H1 (cell line): ENCODE measurements around the gene NDUFV1. TPM values are rescaled to one million over a fixed set of nuclear protein-coding genes. Genes with fewer than 3 reads are reported as not detected.
A peak's percentile ranks its signal among the peaks of the same experiment; 100 is the strongest.

Experiments
- CTCF ChIA-PET: fragments of 300-600 bp; sonication (Branson Sonifier 250); formaldehyde crosslinking; loops from one replicate; lab custom pipeline; 2021; ENCODE audit not compliant: partially characterized antibody; lab: Charles Lee
- POLR2A ChIA-PET: fragments of 300-600 bp; sonication (Branson Sonifier 250); formaldehyde crosslinking; loops from one replicate; lab custom pipeline; 2021; ENCODE audit warnings: inconsistent platforms; ENCODE audit not compliant: partially characterized antibody; lab: Charles Lee
- DNase-seq, 2 experiments: peaks; one replicate each; pipeline versions ENCODE4 v3.0.0 to v3.0.0-alpha.2; 2010 to 2022; ENCODE audit warnings: low spot score in 2 of 2, low read depth in 1 of 2, mixed read lengths in 1 of 2
- FAIRE-seq: peaks from 2 replicates; lab custom pipeline; 2011; peaks lifted over from hg19 to GRCh38; lab: Jason Lieb, UNC
- H2AFZ ChIP-seq: 2 replicates; pipeline ENCODE4 v1.8.1; 2012; ENCODE audit warnings: low read length, inconsistent platforms
- H2AK5ac ChIP-seq: 2 replicates; pipeline ENCODE4 v1.6.1; 2013; ENCODE audit warnings: low read depth, low read length
- H2BK120ac ChIP-seq: replicated peaks from 2 replicates; pipeline ENCODE3; 2013; ENCODE audit warnings: low read depth, low read length, inconsistent platforms
- H2BK12ac ChIP-seq: 2 replicates; pipeline ENCODE4 v1.6.1; 2013; ENCODE audit warnings: low read depth, low read length
- H2BK15ac ChIP-seq: 2 replicates; pipeline ENCODE4 v1.6.1; 2013; ENCODE audit warnings: low read length
- H2BK20ac ChIP-seq: 2 replicates; pipeline ENCODE4 v1.6.1; 2013; ENCODE audit warnings: low read length
- H2BK5ac ChIP-seq: 2 replicates; pipeline ENCODE4 v1.6.1; 2013; ENCODE audit warnings: low read depth, low read length
- H3K14ac ChIP-seq: 2 replicates; pipeline ENCODE4 v1.6.1; 2013; ENCODE audit warnings: inconsistent platforms; ENCODE audit not compliant: insufficient read length
- H3K18ac ChIP-seq: 2 replicates; pipeline ENCODE4 v1.6.1; 2013; ENCODE audit warnings: low read length; ENCODE audit errors: extremely low read depth
- H3K23ac ChIP-seq: 2 replicates; pipeline ENCODE4 v1.6.1; 2013; ENCODE audit warnings: inconsistent platforms; ENCODE audit not compliant: insufficient read length
- H3K23me2 ChIP-seq: 2 replicates; pipeline ENCODE4 v1.6.1; 2013; ENCODE audit warnings: low read depth, low read length
- H3K27ac ChIP-seq: 2 replicates; pipeline ENCODE4 v1.6.1; 2011; ENCODE audit warnings: low read depth, low read length, inconsistent platforms
- H3K27me3 ChIP-seq, 4 experiments: replicated peaks in 1 of 4; 1 replicate in 1 of 4; 2 replicates in 3 of 4; pipeline versions ENCODE4 v1.6.1 to v1.8.1; 2011 to 2013; ENCODE audit warnings: low read length in 3 of 4, mild to moderate bottlenecking in 3 of 4, inconsistent platforms in 2 of 4, mixed read lengths in 2 of 4, moderate library complexity in 1 of 4; ENCODE audit not compliant: control insufficient read depth in 3 of 4, insufficient read depth in 3 of 4; ENCODE audit errors: extremely low read depth in 1 of 4
- H3K36me3 ChIP-seq, 4 experiments: 2 replicates each; pipeline versions ENCODE4 v1.6.1 to v1.8.1; 2011 to 2013; ENCODE audit warnings: mild to moderate bottlenecking in 4 of 4, low read length in 3 of 4, moderate library complexity in 2 of 4, control low read depth in 1 of 4, inconsistent platforms in 1 of 4; ENCODE audit not compliant: insufficient read depth in 4 of 4, control insufficient read depth in 2 of 4
- H3K4ac ChIP-seq: replicated peaks from 2 replicates; pipeline ENCODE3; 2013; ENCODE audit warnings: low read length, low read depth, mixed read lengths, inconsistent platforms; ENCODE audit not compliant: insufficient read length
- H3K4me1 ChIP-seq, 4 experiments: replicated peaks in 1 of 4; 1 replicate in 1 of 4; 2 replicates in 3 of 4; pipeline versions ENCODE4 v1.6.1 to v1.8.1; 2011 to 2013; ENCODE audit warnings: low read length in 3 of 4, inconsistent platforms in 2 of 4, mixed read lengths in 1 of 4; ENCODE audit not compliant: insufficient read depth in 4 of 4, control insufficient read depth in 3 of 4
- H3K4me2 ChIP-seq, 2 experiments: 2 replicates each; pipeline versions ENCODE4 v1.6.1 to v1.8.1; 2011 to 2013; ENCODE audit warnings: low read depth in 2 of 2, low read length in 2 of 2, control low read depth in 1 of 2, inconsistent platforms in 1 of 2, mild to moderate bottlenecking in 1 of 2; ENCODE audit not compliant: insufficient read depth in 1 of 2
- H3K4me3 ChIP-seq, 4 experiments: fragments of 200-600, 300-600 bp in 1 of 4; sonication (generic), shearing (Covaris generic), sonication (Bioruptor Twin) in 1 of 4; 2 replicates each; pipeline versions ENCODE4 v1.5.1 to v1.8.1; 2011 to 2016; ENCODE audit warnings: low read length in 4 of 4, low read depth in 3 of 4, control low read depth in 2 of 4, inconsistent platforms in 2 of 4, mild to moderate bottlenecking in 2 of 4, mixed read lengths in 1 of 4, moderate library complexity in 1 of 4; ENCODE audit not compliant: insufficient read depth in 2 of 4; ENCODE audit errors: extremely low read depth in 1 of 4
- H3K56ac ChIP-seq: replicated peaks from 2 replicates; pipeline ENCODE3; 2013; ENCODE audit warnings: low read depth, mild to moderate bottlenecking, mixed read lengths, low read length, inconsistent platforms; ENCODE audit not compliant: insufficient read length
- H3K79me1 ChIP-seq: 2 replicates; pipeline ENCODE4 v1.6.1; 2013; ENCODE audit warnings: low read depth, low read length, control low read depth
- H3K79me2 ChIP-seq, 2 experiments: 2 replicates each; pipeline versions ENCODE4 v1.6.1 to v1.8.1; 2012 to 2013; ENCODE audit warnings: low read length in 2 of 2, mild to moderate bottlenecking in 2 of 2, inconsistent platforms in 1 of 2; ENCODE audit not compliant: insufficient read depth in 2 of 2, control insufficient read depth in 1 of 2
- H3K9ac ChIP-seq, 4 experiments: replicated peaks in 1 of 4; 1 replicate in 1 of 4; 2 replicates in 3 of 4; pipeline versions ENCODE4 v1.6.1 to v1.8.1; 2011 to 2013; ENCODE audit warnings: low read depth in 3 of 4, low read length in 3 of 4, control low read depth in 2 of 4, mild to moderate bottlenecking in 2 of 4, moderate library complexity in 2 of 4, inconsistent platforms in 1 of 4; ENCODE audit errors: extremely low read depth in 1 of 4
- H3K9me3 ChIP-seq, 2 experiments: 2 replicates each; pipeline versions ENCODE4 v1.6.1 to v1.8.1; 2012 to 2013; ENCODE audit warnings: mild to moderate bottlenecking in 2 of 2, moderate library complexity in 2 of 2, control low read depth in 1 of 2, inconsistent platforms in 1 of 2, low read depth in 1 of 2, low read length in 1 of 2, mixed read lengths in 1 of 2; ENCODE audit not compliant: insufficient read depth in 2 of 2
- H4K20me1 ChIP-seq, 2 experiments: replicated peaks in 1 of 2; 2 replicates each; pipeline versions ENCODE3 to v1.8.1; 2011 to 2013; ENCODE audit warnings: inconsistent platforms in 2 of 2, low read length in 2 of 2, mild to moderate bottlenecking in 1 of 2; ENCODE audit not compliant: insufficient read depth in 2 of 2, control insufficient read depth in 1 of 2
- H4K5ac ChIP-seq: 2 replicates; pipeline ENCODE4 v1.6.1; 2013; ENCODE audit warnings: low read length, low read depth, mixed read lengths, inconsistent platforms; ENCODE audit not compliant: insufficient read length
- H4K8ac ChIP-seq: 2 replicates; pipeline ENCODE4 v1.8.0; 2013; ENCODE audit warnings: mild to moderate bottlenecking, moderate library complexity, low read length, inconsistent platforms; ENCODE audit not compliant: insufficient read depth; ENCODE audit errors: extremely low read depth
- H4K91ac ChIP-seq: replicated peaks from 2 replicates; pipeline ENCODE3; 2013; ENCODE audit warnings: low read length, mixed read lengths, inconsistent platforms; ENCODE audit not compliant: insufficient read length
- ASH2L ChIP-seq: fragments of 200-600, 300-600 bp; sonication (generic); IDR thresholded peaks from one replicate; pipeline ENCODE4 v1.7.1; 2017; ENCODE audit warnings: low read length
- BRCA1 ChIP-seq: IDR thresholded peaks from 2 replicates; pipeline ENCODE4 v1.6.1; 2012; ENCODE audit warnings: low read depth, low read length, improper control_type of control experiment
- FOSL1 ChIP-seq: IDR thresholded peaks from 2 replicates; pipeline ENCODE4 v1.6.1; 2011; ENCODE audit warnings: mild to moderate bottlenecking, low read depth, low read length, moderate library complexity; ENCODE audit not compliant: insufficient read depth
- KDM1A ChIP-seq: fragments of 200-600, 300-600 bp; sonication (generic); IDR thresholded peaks from 2 replicates; pipeline ENCODE4 v1.7.1; 2016; ENCODE audit warnings: mild to moderate bottlenecking, low read length, borderline replicate concordance
- KDM4A ChIP-seq: IDR thresholded peaks from one replicate; pipeline ENCODE4 v1.7.1; 2012; ENCODE audit warnings: low read depth, mild to moderate bottlenecking, moderate library complexity, low read length, inconsistent platforms; ENCODE audit not compliant: severe bottlenecking
- POLR2AphosphoS5 ChIP-seq: IDR thresholded peaks from 2 replicates; pipeline ENCODE4 v1.6.1; 2011; ENCODE audit warnings: low read depth, low read length
- POU5F1 ChIP-seq: IDR thresholded peaks from 2 replicates; pipeline ENCODE4 v1.6.1; 2011; ENCODE audit warnings: low read depth, mild to moderate bottlenecking, low read length, moderate library complexity
- RNF2 ChIP-seq: fragments of 200-900, 300-1000 bp; sonication (generic); IDR thresholded peaks from 2 replicates; pipeline ENCODE4 v1.7.1; 2016; ENCODE audit warnings: borderline replicate concordance, low read depth, mild to moderate bottlenecking, antibody characterized with exemption, low read length; ENCODE audit not compliant: poor library complexity, severe bottlenecking; ENCODE audit errors: missing control alignments
- WGBS, 2 experiments: shearing (Covaris generic) in 1 of 2; methylation state at CpG; one replicate each; pipeline versions ENCODE4 v1.1.6 to v1.1.7; 2013 to 2015; ENCODE audit warnings: low lambda C conversion rate in 2 of 2, mixed read lengths in 2 of 2, inconsistent platforms in 1 of 2, low coverage in 1 of 2, missing lambda C conversion rate in 1 of 2; ENCODE audit not compliant: insufficient replicate concordance in 2 of 2, insufficient coverage in 1 of 2, insufficient read length in 1 of 2; ENCODE audit errors: extremely low coverage in 1 of 2, missing lambda C conversion rate in 1 of 2; 5-methylcytosine and 5-hydroxymethylcytosine counted together
- polyA plus RNA-seq, 7 experiments: library from polyadenylated mRNA; depleted of rRNA in 3 of 7; stranded (reverse) in 5 of 7; unstranded in 2 of 7; fragments of >200 nt in 5 of 7; fragments of 200-250 nt in 2 of 7; gene quantifications; 1 replicate in 5 of 7; 2 replicates in 1 of 7; 4 replicates in 1 of 7; pipeline versions ENCODE4 v1.2.1 to v1.2.3, GENCODE V29; 2011 to 2013; ENCODE audit warnings: missing spikeins in 2 of 7, mixed read lengths in 2 of 7
- total RNA-seq: library from RNA; stranded (reverse); fragmentation: NEBNext Ultra II Directional; extraction: Animal tissue kit (Norgen Biotek cat#: 25700); gene quantifications from 2 replicates; pipeline ENCODE4 v1.2.1, GENCODE V29; 2021
- TF ChIP-seq, protein P1 (sequence below): IDR thresholded peaks from 2 replicates; pipeline ENCODE4 v1.6.1; 2012; ENCODE audit warnings: inconsistent platforms

Gene NDUFV1
- total and polyA plus RNA-seq, 2 of the 8 experiments (the other 6 are each of a cell fraction or from before 2014, with no cell fraction given): 125 to 131 TPM

- peaks cover 0 to 3% of the 10 kb centered on the region in 2 experiments; a peak in 1 of 4 replicates for H3K79me2 ChIP-seq
- no peak for FAIRE-seq
- CTCF ChIA-PET: interaction anchor here (0.8 to 7.3 kb wide), 9 partner anchors 9 to 267 kb away, joined by 3 to 117 read pairs (median 6); partner anchors contain the start of genes GSTP1 and NUDT8
- no peak overlapping the region for H3K14ac ChIP-seq
- peak overlapping the region; percentile 40 to 47 for H3K4me2 ChIP-seq
- TF ChIP-seq BRCA1 (no peak), FOSL1 (no peak), RNF2 (no peak), ASH2L (no peak), KDM1A (no peak), POLR2AphosphoS5 (no peak), POU5F1 (no peak), KDM4A (no peak)
- TF ChIP-seq, protein P1, sequence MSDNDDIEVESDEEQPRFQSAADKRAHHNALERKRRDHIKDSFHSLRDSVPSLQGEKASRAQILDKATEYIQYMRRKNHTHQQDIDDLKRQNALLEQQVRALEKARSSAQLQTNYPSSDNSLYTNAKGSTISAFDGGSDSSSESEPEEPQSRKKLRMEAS: no peak
- no peak overlapping the region for H2AK5ac ChIP-seq
- H3K23me2 ChIP-seq: peaks cover 4% of the 10 kb centered on the region; the same call in 1 of the 2 replicates
- no peak overlapping the region for H3K56ac ChIP-seq
- peaks cover 13 to 36% (median 31%) of the 10 kb centered on the region in 4 experiments for H3K4me1 ChIP-seq
- no peak overlapping the region for H3K23ac ChIP-seq
- peak overlapping the region; percentile 49 for H3K4ac ChIP-seq
- peak overlapping the region; percentile 86 for H4K91ac ChIP-seq
- 52% methylated on average over 11 of the region's 11 CpGs; no CpG with 5 or more reads in 1 of the 2 experiments for WGBS, 2 experiments
- peak overlapping the region; percentile 61; the same call in 1 of the 2 replicates for H2BK15ac ChIP-seq
- H3K79me1 ChIP-seq: no peaks in the 10 kb centered on the region
- no peak overlapping the region for H3K9ac ChIP-seq
- no peak overlapping the region for H2BK5ac ChIP-seq
- H4K5ac ChIP-seq: no peak overlapping the region
- H4K20me1 ChIP-seq: peaks cover 0 to 4% of the 10 kb centered on the region in 2 experiments
- no peak overlapping the region for H2BK12ac ChIP-seq
- no peak overlapping the region for H3K27ac ChIP-seq
- H3K36me3 ChIP-seq: peaks cover 0 to 6% (median 2%) of the 10 kb centered on the region in 4 experiments; a peak in 5 of 8 replicates
- peaks cover 0 to 10% (median 5%) of the 10 kb centered on the region in 4 experiments; a peak in 6 of 7 replicates for H3K27me3 ChIP-seq
- DNase-seq: peak in 1 of 2 experiments; percentile 58
- H2BK20ac ChIP-seq: 0 out of 2 replicates have a peak overlapping the region, but pooled peaks have one; percentile 48
- H2AFZ ChIP-seq: no peak overlapping the region
- H3K18ac ChIP-seq: peak overlapping the region; percentile 36; the same call in 1 of the 2 replicates
- H3K4me3 ChIP-seq: peak overlapping the region in 1 of 4 experiments; percentile 20; a peak in 1 of 8 replicates
- no peaks in the 10 kb centered on the region; a peak in 1 of 4 replicates for H3K9me3 ChIP-seq
- POLR2A ChIA-PET: interaction anchor here (0.8 to 10.7 kb wide), 12 partner anchors 11 to 43 kb away, joined by 3 to 194 read pairs (median 4); partner anchors contain the start of genes GSTP1, NUDT8 and TBX10
- no peak overlapping the region for H2BK120ac ChIP-seq
- no peak overlapping the region for H4K8ac ChIP-seq
These were observed 9.9 kb downstream of the NDUFV1 start for GRCh38 chr11:67616431-67617242.
